Stimulated activated CD4-positive, alpha-beta T cell treated with anti-CD3 and anti-CD28 coated beads, Interleukin-4, amount 100 ng/mL, for 1 hour (primary cell): ENCODE measurements around the gene CLDN4.
"Not testable (repeated sequence)": the region's sequence is repeated elsewhere in the genome, so short reads cannot be mapped to it uniquely, and the experiment has no call there.

Source experiments
- DNase-seq: peaks from one replicate; pipeline ENCODE4 v3.0.0-alpha.2; 2020

The CLDN4 gene

DNA sequence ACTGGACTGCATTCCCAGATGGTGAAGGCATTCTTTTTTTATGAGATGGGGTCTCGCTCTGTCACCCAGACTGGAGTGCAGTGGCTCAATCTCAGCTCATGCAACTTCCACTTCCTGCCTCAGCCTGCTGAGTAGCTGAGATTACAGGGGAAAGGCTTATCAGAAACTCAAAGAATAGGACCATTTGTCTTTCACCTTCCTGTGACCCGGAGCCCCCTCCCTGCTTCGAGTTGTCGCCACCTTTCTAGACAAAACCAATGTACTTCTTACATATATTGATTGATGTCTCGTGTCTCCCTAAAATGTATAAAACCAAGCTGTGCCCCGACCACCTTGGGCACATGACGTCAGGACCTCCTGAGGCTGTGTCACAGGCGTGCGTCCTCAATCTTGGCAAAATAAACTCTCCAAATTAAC, 13.3 kb downstream of the CLDN4 start:
- no peak for DNase-seq

DNA sequence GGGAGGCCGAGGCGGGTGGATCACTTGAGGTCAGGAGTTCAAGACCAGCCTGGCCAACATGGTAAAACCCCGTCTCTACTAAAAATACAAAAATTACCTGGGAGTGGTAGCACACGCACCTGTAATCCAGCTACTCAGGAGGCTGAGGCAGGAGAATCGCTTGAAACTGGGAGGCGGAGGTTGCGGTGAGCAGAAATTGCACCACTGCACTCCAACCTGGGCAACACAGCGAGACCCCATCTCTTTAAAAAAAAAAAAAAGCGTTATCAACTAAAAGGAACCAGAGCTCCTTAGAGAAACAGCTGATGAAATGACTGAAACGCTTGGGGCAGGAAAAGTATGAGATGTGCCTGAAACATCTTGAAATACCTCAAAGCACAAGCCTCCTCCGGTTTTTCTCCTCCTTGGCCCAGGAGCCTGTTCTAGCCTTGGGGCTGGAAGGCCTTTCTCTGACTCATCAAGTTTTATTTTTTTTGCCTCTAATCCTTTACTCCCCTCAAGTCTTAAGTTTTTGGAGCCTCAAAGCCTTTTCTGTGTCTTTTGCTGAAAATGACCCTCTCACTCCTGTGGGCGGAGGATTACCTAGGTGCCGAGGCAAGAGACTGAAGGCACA, 14.2 kb downstream of the CLDN4 start:
- no peak for DNase-seq

DNA sequence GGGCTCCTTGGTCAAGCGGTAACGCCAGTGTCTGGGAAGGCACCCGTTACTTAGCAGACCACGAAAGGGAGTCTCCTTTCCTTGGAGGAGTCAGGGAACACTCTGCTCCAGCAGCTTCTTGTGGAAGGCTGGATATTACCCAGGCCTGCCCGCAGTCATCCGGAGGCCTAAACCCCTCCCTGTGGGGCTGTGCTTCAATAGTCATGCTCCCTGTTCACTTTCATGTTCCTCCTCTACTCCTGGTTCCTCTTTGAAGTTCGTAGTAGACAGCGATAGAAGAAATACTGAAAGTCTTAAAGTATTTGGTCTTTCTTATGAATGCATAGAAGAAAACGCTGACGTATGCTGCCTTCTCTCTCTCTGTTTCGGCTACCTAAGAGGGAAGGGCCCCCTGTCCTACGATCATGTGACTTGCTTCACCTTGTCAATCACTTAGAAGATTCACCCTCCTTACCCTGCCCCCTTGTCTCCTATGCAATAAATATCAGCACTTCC, 15.0 kb downstream of the CLDN4 start:
- not testable (repeated sequence) for DNase-seq

DNA sequence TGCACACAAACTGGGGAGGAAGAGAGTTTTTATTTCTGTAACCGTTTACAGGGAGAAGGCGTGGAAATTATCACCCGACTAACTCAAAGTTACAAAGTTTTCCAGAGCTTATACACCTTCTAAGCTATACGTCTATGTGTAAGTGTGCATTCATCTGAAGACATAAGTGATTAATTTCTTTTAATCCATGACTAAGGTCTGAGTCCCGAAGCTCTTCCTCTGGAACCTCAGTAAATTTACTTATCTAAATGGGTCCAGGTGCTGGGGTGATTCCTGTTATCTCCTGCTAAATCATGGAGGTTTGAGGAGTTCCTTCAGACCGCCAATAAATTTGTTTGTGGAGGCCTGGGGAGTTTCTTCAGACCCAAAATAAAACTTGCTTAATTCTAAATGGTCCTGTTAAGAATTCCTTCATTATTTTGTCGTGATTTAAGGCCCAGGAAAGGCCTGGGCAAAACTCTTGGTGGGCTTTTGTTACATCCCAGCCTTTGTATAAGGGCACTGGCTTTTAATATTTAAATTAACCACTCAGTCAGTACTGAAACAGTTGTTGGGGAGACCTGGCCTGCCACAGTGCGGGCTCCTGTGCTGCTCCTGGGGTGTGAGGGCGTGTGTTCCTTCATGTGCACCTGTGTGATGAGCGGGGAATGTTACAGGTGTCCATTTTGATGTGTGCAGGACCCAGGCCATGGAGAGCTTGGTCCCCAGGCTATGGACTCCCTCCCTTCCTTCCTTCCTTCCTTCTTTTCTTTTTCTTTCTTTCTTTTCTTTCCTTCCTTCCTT, 17.3 kb downstream of the CLDN4 start:
- no peak for DNase-seq

DNA sequence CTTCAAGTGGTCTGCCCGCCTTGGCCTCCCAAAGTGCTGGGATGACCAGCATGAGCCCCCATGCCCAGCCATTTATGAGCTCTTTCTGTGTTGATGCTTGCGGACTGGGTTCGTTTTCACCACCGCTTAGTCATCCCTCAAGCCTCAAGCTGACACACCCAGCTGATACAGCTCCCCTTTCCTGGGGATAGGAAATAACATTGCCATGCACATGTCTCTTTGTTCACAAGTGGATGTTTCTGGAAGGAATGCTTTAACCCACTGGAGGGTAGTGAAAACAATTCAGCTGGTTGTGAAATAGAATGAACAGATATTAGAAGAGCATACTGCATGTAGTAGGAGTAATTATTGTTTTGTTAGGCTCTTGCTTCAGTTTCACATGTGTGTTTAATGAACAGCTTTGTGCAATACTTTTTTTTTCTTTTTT, 20.0 kb downstream of the CLDN4 start:
- DNase-seq = no peak

DNA sequence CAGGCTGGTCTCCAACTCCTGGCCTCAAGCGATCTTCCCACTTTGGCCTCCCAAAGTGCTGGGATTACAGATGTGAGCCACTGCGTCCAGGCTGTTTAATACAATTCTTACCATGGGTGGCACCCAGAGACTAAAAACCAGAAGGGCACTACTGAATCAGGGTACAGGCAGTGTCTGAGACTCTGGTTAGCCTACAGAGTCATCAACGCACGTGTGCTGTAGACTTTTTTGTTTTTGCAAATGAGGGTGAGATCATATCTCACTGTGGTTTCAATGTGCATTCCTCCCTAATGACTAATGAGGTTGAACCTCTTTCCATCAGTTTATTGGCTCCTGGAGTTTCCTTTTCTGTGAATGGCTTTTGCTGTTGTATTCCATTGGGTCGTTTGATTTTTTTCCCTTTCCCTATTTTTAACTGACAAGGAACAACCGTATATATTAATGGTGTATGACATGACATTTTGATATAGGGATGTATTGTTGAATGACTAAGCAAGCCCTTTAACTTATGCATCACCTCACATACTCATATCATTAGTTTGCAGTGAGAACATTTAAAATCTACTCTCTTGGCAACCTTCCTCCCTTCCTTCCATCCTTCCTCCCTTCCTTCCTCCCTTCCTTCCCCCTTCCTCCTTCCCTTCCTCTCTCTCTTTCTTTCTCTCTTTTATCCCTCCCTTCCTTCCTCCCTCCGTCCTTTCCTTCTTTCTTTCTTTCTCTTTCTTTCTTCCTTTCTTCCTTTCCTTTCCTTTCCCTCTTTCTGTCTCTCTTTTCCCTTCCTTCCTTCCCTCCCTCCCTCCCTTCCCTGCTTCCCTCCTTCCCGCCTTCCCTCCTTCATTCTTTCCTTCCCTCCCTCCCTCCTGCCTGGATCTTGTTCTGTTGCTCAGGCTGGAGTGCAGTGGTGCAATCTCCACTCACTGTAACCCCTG, 20.9 kb downstream of the CLDN4 start:
- no peak for DNase-seq

DNA sequence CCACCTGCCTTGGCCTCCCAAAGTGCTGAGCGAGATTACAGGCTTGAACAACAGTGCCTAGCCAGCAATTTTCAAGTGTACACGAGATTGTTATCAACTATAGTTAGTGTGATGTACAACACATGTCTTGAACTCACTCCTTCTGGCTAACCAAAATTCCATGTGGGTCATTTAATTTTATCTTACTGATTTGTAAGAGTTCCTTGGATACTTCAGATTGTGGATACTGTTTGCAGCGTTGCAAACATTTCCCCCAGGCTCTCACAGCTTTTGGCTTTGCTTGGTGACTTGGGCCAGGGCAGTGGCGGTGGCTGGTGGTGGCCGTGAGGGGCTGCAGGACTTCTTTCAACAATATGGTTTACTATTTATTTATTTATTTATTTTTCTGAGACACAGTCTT, 21.7 kb downstream of the CLDN4 start:
- DNase-seq = no peak

DNA sequence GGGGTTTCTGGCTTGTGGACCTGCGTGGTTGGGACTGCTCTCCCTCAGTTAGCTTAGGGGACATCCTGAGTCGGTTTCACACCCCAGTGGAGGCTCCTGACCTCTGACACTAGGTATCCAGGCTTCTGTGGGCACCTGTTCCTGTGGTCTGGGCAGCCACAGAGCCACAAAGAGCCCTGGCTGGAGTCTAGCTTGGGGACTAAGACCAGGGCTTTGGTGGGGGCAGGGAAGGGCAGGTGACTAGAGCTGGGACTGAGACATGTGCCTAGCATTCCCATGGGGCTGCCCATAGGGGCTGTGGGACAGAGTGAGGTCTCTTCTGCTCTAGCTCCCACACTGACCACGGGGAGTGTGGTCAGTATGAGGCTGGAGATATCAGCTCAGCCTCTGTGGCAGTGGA, 26.1 kb downstream of the CLDN4 start:
- DNase-seq = no peak

DNA sequence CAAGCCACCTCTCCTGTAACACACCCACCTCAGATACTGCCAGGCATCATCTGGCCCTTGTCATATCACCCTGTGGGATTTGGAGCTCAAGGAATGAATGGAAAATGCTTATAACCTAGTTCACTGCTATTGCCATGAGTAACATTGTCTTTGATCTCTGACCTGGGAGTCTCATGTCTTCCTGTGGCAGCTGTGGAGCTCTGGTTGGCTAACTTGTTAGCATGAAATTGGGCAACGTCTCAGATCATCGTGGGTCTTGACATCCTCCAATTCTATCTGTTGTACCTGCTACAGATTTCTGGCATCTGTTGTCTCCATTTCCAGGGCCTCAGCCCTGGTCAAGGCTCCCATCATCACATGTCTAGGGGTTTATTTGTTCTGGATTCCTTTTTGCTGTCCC, 28.0 kb downstream of the CLDN4 start:
- DNase-seq = no peak

DNA sequence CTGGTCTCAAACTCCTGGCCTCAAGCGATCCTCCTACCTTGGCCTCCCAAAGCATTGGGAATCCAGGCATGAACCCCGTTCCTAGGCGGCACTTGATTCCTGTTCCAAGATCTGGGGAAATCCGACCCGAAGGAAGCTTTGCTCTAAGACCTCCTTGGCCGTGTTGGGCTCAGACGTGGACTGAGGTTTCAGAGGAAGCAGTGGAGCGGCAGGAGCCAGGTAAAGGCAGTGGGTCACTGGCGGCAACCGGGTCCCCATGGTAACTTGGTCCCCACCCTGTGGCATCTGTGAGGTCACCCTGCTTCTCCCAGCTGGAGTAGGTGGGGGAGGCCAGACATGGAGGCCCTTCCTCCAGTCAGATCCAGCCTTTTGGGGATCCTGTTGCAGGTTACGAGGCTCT, 30.1 kb downstream of the CLDN4 start, which contains the start of gene TMEM270:
Gene TMEM270 (plus strand): TSS at position 301 of the 400 bp plus-strand sequence. CDS start 36 bp downstream, at position 337.
- no peak for DNase-seq

DNA sequence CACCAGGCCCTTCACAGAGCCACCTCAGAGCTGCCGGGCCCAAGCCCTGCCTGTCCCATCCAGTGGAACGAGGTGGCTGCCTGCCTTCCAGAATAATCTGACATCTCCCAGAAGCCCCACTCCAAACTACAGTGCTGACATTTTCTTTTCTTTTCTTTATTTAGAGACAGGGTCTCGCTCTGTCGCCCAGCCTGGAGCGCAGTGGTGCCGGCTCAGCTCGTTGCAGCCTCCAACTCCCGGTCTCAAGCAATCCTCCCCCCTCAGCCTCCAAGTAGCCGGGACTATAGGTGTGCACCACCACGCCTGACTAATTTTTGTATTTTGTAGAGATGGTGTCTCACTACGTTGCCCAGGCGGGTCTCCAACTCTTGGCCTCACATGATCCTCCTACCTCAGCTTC, 30.5 kb downstream of the CLDN4 start:
- DNase-seq = no peak

DNA sequence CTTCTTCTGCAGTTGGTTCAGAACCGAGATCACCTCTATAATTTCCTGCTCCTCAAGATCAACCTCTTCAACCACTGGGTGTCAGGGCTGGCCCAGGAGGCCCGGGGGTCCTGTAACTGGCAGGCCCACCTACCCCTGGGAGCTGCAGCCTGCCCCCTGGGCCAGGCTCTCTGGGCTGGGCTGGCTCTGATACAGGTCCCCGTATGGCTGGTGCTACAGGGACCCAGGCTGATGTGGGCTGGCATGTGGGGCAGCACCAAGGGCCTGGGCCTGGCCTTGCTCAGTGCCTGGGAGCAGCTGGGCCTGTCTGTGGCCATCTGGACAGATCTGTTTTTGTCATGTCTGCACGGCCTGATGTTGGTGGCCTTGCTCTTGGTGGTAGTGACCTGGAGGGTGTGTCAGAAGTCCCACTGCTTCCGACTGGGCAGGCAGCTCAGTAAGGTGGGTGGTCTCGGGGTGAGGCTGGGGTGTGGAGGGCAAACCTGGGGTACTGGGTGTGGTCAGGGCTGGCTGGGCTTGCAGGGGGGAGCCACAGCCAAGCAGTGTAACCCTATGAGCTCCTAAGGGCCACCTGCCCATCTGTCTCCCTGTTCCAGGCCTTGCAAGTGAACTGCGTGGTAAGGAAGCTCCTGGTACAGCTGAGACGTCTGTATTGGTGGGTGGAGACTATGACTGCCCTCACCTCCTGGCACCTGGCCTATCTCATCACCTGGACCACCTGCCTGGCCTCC, 34.4 kb downstream of the CLDN4 start:
- no peak for DNase-seq

DNA sequence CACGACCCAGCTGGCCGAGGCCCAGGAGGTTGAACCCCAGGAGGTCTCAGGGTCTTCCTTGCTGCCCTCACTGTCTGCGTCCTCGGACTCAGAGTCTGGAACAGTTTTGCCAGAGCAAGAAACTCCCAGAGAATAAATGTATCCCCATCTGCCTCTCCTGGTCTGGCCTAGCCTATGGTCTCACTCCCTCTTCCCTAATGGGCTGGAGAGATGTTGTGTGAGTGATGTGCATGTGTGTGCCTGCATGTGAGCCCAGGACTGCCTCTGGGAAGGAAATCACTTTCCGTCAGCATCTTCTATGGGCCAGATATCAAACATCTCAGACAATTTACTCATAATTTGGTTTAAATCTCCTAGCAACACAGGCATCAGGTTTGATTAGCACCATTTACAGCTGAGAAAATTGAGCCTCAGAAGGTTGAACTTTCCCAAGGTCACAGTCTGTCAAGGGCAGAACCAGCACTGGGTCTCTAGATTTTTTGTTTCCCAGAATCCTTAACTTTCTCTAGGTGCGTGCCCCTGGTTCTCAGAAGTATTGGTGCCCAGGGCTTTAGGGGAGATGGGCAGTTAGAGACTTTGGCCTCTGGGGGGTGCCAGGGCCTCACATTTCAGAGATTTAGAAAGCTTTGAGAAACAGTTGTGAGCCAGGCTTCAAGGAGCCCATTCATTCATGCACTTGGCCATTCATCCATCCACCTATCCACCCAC, 35.1 kb downstream of the CLDN4 start:
- no peak for DNase-seq

DNA sequence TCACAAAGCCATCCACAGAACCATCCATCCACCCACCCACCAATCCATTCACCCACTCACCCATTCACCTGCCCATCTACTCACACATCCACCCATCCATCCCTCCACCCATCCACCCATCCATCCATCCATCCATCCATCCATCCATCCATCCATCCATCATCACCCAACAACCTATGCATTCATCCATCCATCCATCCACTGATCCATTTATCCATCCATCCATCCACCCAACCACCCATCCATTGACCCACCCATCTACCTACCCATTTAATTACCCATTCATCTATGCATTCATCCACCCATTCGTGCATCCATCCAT, 35.6 kb downstream of the CLDN4 start:
- no peak for DNase-seq

DNA sequence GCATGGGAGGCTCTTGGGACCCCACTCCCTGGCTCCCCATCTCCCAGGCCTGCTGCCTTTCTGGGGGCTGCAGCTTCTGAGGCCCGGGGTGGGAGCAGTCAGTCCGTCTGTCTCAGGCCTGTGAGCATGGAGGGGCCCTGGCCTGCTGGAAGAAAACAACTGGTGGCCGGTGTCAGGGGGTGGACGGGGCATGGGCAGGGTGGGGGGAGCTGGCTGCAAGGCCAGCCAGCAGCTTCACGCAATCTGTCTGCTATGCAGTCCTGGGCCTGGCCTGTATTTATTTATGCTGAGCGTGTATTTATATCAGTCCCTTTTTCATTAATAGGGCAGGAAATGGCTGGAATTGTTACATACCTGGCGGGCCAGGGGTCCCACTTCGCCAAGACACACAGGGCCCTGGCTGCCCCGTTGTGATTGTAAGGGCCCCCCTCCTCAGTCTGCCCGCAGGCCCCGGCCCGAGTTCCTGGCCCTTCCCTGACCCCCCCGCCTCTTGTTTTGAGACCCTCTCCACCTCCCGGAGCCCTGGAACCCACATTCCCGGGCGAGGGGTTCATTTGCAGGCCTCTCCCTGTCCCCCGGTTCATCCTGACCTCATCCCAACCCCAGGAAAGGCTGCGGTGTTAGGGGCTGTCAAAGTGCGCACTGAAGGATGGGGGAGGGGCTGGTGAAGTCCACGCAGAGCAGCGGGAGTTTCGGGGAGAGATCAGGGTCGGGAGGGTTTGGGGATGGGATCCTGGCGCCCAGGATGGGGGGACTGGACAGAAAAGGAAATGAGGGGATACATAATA, 38.4 kb downstream of the CLDN4 start:
- DNase-seq = no peak

DNA sequence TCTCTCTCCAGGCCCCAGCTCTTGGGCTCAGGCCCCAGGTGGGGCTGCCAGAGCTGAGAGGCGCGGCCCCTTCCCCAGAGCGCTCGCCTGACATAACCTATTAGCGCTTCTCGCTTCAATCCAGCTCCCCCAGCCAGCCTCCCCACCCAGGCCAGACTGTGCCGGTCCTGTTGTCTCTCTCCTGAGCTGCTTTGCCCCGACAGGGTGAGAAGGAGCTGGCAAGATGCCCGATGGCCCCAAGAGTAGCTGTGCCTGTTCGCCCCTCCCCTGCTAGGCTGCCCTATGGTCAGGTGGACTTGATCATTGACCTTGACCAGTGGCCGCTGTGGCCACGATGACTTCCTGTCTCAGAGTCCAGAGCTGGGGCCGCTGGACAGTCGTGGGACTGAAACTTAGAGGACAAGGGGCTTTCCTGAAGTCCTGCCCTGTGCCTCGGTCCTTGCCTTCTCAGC, 39.3 kb downstream of the CLDN4 start:
- no peak for DNase-seq

DNA sequence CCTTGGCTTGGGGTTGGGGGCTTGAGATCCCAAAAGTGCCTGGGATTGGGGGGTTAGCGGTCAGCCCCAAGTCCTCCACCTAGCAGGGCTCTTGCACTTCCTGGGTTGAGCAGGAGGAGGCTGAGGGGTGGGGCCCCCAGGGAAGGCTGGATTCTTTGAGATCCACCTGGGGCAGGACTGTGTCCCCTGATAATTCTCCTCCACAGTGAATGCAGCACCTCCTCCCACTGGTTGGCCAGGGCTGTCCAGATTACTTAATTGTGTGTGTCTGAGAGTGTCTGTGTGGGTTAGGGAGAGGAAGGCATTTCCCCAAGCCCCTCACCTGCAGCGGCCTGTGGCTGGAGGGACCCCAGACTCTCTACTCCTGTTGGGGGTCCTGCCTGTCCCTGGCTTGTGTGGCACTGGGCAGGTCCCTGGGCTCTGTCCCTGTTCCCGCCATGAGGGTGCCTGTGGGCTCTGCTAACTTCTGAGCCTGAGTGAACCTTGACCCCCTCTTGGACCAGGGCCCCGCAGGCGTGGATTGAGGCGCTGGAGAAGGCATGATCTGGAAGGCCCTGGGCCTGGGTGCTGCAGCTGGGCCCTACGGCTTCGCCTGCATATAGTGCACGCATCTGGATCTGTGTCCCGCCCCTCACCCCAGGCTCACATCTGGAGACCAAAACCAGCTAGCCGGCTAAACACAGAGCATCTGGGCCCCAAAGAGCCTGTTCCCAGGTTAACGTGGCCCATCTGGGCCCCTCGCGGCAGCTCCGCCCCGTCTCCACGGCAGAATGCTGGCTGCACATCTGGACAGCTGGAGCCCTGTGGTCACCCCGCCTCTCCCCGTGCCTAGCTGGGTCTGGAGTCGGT, 40.6 kb downstream of the CLDN4 start:
- DNase-seq = no peak

DNA sequence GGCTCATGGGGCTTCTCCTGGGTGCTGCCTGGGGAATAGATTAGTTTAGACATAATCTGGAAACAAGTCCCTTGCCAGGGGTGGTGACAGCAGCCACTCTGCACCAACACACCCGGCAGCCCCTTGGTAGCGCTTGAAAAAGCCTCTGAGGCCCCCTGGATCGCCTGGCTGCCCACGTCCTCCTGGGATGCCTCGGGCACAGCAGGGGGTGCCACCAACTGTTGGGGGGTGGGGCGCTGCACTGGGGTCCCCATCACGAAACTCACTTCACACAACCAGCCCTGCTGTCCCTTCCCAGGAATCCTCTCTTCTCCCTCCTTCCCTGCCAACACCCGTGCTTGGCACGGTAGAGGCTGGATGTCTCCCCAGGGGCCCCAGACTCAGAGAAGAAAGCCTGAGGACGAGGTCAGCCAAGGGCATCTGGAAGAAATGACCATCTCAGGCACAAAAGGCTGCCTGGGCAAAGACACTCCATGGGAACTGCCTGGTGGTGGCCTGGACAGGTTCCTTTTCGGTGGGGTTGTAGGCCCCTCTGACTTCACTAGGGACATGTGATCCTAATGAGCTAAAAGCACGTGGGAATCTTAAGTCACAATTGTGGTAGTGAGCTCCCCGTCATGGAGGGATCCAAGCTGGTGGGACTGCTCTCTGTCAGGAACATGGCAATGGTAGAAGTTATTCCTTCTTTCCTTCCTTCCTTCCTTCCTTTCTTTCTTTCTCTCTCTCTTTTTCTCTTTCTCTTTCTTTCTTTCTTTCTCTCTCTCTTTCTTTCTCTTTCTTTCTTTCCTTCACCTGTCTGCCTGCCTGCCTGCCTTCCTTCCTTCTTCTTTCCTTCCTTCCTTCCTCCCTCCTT, 41.5 kb downstream of the CLDN4 start:
- DNase-seq = no peak

DNA sequence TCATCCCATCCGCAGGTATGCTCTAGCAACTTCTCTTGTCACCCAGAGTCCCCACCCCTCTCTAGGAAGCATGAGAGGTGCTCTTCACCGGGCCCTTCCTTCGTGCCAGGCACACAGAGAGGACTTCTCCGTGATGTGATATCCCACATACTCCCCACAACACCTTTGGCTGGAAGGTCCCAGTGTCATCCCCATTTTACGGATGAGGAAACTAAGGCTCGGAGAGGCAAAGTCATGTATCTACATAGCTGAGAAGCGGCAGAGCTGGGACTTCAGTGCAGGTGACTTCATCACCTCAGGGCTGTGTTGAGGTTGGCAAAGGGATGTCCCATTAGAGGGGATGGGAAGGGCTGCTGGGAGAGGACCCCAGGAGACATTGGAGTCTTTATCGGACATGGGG, 45.6 kb downstream of the CLDN4 start:
- no peak for DNase-seq
